GM21447 (cell line): Measurements from ENCODE around the gene DOK7.

Source experiments
- ATAC-seq: cut with Tn5 transposase; IDR thresholded peaks from one replicate; pipeline ENCODE4 v1.9.1; 2021; ENCODE audit not compliant: unreplicated experiment

Gene DOK7

GRCh38 chr4:3461515-3462291, 1.4 kb upstream of the DOK7 start:
- no peak for ATAC-seq

- ATAC-seq = no peak
Observed at GRCh38 chr4:3462321-3462789, 751 bp upstream of the DOK7 start.

GRCh38 chr4:3463556-3464348, 646 bp downstream of the DOK7 start:
- ATAC-seq = no peak

GRCh38 chr4:3464349-3464905, 1.3 kb downstream of the DOK7 start:
- no peak for ATAC-seq

GRCh38 chr4:3464911-3465697, 2.0 kb downstream of the DOK7 start:
- ATAC-seq = no peak

- no peak for ATAC-seq
Observed at GRCh38 chr4:3465698-3466671, 2.9 kb downstream of the DOK7 start.

GRCh38 chr4:3466691-3467600, 3.8 kb downstream of the DOK7 start:
- ATAC-seq = no peak

GRCh38 chr4:3467601-3468031, 4.5 kb downstream of the DOK7 start:
- ATAC-seq = no peak

GRCh38 chr4:3468154-3468553, 5.0 kb downstream of the DOK7 start:
- ATAC-seq = no peak

GRCh38 chr4:3468804-3469203, 5.7 kb downstream of the DOK7 start:
- no peak for ATAC-seq

GRCh38 chr4:3469386-3470243, 6.5 kb downstream of the DOK7 start:
- no peak for ATAC-seq

GRCh38 chr4:3470244-3471097, 7.4 kb downstream of the DOK7 start:
- no peak for ATAC-seq

GRCh38 chr4:3471098-3471760, 8.1 kb downstream of the DOK7 start:
- no peak for ATAC-seq

GRCh38 chr4:3471886-3472285, 8.8 kb downstream of the DOK7 start:
- no peak for ATAC-seq

GRCh38 chr4:3472411-3473141, 9.5 kb downstream of the DOK7 start:
- ATAC-seq = no peak
